OCI-M2 (cell line): ENCODE data around the gene INPPL1.

Experiments used
- DNase-seq: peaks from one replicate; lab custom pipeline; 2025; ENCODE audit not compliant: unreplicated experiment; lab: John Stamatoyannopoulos, UW

INPPL1 gene

GRCh38 chr11:72217841-72218240 is 6.7 kb upstream of the INPPL1 start:
- DNase-seq: no peak

- no peak for DNase-seq
Measured at GRCh38 chr11:72218251-72218745, 6.3 kb upstream of the INPPL1 start.

DNA sequence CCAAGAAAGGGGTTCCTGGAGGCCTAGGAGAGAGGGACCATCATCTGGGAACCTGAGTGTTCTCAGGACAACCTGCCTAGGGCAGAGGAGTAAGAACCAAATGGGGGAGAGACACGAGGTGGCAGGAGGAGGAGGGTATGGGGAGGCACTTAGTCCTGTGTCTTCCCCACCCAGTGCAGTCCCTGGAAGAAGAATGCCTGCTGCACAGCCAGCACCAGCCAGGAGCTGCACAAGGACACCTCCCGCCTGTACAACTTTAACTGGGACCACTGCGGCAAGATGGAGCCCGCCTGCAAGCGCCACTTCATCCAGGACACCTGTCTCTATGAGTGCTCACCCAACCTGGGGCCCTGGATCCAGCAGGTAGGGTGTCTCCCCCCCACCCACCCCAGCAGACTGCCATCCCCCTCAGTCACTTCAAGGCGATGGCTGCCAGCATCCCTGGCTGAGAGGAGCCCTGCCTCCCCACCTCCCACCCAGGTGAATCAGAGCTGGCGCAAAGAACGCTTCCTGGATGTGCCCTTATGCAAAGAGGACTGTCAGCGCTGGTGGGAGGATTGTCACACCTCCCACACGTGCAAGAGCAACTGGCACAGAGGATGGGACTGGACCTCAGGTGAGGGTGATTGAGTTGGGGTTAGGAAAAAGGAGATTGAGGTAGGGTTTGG is 3.7 kb upstream of the INPPL1 start:
- no peak for DNase-seq

DNA sequence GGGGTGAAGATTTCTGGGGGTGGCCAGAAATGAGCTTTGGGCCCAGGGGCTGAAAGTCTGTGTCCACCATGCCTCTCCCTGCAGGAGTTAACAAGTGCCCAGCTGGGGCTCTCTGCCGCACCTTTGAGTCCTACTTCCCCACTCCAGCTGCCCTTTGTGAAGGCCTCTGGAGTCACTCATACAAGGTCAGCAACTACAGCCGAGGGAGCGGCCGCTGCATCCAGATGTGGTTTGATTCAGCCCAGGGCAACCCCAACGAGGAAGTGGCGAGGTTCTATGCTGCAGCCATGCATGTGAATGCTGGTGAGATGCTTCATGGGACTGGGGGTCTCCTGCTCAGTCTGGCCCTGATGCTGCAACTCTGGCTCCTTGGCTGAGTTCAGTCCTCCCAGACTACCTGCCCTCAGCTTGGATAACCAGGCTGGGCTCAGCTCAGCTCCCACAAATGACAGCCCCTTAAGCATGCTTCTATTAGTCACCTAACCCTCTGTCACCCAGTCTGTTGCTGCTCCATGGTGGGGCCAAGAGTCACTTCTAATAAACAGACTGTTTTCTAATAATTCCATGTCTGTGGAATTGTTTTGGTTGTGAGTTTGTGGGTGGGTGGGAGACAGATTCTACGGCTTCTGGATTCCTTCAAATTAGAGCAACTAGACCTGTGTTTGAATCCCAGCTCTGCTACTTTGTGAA is 3.0 kb upstream of the INPPL1 start:
- DNase-seq: no peak

DNA sequence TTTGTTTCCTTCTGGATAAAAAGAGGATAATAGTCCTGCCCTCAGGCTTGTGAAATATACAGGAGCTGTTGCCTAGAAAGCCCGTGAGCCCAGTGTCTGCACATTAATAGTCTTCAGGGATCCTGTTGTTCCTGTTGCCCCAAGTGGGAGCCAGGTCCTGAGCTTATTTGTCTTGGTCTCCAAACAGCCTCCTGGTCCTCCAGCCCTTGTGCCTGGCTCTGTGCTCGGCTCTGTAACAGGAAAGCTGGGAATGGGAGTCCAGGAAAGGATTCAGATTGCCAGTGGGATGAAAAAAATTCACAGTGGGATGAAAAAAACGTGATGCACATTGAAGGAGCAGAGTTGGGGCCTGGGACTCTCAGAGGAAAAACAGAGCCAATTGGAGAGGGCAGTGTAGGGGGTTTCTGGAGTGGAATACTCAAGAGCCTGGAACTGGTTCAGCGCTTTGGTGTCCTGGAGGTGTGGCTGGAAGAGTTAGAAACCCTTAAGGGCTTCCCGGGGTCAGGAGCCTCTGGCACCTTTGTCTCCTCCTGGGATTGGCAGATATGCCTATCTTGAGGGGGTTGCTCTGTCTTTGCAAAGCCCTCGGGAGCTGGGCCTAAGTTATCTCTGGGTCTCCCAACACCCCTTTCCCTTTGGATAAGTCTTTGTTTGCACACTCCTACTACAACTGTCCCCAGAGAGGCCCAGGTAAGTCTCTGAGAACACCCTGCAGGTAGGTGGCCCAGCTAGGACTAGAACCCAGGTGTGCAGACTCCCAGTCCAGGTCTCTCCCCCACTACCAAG is 2.3 kb upstream of the INPPL1 start:
- DNase-seq: no peak

DNA sequence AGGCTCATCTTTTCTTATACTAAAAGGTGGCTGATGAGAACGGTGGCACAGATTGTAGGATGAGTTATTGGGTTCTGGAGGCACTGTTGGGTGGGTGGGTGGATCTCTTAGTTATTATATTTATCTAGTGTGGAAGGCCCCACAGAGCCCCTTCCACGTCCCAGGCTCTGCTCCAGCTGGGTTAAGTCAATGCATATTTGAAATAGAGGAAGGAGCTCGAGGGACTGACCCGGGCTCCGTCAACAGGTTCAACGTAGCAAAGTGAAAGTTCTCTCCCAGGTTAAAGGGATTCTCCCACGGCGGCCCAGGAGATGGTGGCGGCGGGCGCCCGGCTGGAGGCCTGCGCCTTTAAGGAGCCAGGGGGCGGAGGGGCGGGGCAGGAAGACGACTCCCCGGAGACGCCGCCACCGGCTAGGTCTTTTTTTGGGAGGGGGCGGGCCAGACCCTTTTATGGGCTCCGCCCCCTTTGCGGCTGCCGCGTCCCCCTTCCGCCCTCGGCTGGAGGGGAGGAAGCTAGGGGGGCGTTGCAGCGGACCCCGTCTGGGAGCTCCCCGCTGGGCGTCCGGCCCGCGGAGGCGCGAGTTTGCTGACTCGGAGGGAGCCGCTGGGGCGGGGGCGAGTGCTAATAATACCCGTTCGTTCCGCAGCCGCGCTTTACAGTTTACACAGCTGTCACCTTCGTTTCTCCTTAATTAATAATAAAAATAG is 1.5 kb upstream of the INPPL1 start:
- peak; percentile 74 for DNase-seq

GRCh38 chr11:72223615-72224563 is 678 bp upstream of the INPPL1 start:
- no peak for DNase-seq

DNA sequence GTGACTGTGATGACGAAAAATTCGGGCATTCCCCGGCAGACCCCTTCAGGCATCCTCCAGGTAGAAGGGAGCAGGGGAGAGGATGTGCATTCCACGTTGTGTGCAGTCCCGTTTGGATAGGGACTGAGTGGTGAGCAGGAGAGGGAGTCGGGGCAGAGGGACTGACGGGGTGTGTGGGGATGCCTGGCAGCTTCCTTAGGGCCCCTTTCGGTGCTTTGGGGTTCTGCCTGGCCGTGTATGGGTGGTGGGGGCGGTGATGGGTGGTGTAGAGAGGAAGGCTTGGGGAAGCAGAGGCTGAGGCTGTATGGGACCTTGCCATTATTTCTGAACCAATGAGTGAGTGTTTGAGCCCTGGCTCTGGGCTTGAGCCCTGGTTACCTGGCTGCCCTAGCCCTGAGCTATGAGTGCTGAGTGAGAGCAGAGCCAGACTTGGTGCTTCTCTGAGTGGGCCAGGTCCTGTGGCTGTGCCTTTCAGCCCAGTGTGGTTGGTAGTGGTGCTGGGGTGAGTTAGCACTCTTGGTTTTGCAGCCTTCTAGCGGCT is 914 bp downstream of the INPPL1 start:
- DNase-seq: no peak

GRCh38 chr11:72226701-72227100 is 2.1 kb downstream of the INPPL1 start:
- no peak for DNase-seq

DNA sequence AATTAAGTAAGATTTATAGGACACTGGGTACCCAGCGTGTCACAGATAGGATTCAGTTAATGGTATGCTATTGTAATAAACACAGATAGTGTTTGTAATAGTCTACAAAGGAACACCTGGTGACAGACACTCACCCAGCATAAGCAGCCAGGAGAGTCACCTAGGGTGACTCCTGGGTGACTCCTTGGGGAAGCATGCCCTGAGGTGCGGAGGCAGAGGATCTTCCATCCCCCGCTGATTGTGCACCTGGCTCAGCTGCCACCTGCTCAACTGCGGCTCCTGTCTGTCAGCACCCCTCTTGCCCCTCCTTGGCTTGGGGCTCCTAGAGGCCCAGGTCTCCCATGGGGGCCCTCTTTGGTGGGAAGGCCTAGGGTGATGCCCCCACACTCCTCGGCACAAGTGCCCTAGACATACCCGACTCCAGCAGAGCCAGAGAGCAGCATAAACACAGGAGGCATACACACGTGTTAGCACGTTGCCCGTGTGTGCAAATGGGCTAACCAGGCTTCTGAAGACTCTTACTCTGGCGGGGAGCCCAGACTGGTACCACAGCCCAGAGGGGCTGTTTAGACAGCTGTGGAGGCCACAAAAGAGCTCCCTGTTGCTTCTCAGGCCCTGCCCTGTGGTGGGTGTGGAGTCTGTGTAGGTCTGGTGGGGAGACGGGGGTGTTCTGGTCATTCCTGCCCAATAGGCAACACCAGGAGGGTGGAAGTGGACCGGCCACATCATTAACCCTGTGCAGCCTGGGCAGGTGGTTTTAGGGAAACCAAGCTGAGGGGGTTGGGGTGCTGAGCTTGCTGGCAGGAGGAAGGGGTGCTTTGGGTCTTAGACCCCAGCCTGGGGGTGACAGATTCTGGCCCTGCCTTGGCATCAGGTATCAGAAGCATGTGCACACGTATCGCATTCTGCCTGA is 3.0 kb downstream of the INPPL1 start:
- DNase-seq: no peak

DNA sequence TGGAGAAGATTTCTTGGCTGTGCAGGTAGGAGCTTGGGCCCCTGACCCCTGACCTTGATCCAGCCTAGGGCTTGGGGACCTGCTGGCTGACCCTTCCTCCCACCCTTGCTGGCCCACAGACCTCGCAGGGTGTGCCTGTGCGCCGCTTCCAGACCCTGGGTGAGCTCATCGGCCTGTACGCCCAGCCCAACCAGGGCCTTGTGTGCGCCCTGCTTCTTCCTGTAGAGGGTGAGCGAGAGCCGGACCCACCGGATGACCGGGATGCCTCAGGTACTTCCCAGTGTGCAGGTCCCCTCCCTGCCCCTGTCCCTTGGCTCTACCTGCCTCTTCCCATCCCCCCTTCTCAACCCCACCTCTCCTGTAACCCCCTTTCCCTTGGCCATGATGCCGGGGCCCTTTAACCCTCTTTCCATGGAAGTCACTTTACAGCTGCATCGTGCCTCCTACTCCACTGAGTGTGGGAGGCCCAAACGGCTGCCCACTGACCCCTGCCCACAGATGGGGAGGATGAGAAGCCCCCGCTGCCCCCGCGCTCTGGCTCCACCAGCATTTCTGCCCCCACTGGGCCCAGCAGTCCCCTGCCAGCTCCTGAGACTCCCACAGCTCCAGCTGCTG is 3.8 kb downstream of the INPPL1 start:
- DNase-seq: no peak

- DNase-seq: no peak
Measured at GRCh38 chr11:72228844-72229231, 4.3 kb downstream of the INPPL1 start.

- DNase-seq: no peak
Measured at GRCh38 chr11:72229336-72229924, 4.9 kb downstream of the INPPL1 start.

- DNase-seq: no peak
Measured at GRCh38 chr11:72229925-72230763, 5.6 kb downstream of the INPPL1 start.

- DNase-seq: no peak
Measured at GRCh38 chr11:72230764-72231365, 6.3 kb downstream of the INPPL1 start.

GRCh38 chr11:72231396-72232259 is 7.1 kb downstream of the INPPL1 start:
- no peak for DNase-seq
